Uterus (tissue), 2 donors: ENCODE measurements around the gene DTNBP1.

Experiments
- POLR2A ChIP-seq, 2 donors: fragments of 450-650 bp; IDR thresholded peaks; one replicate each; pipeline ENCODE4 v1.6.1; 2016; ENCODE audit warnings: antibody characterized with exemption in 2 of 2, mild to moderate bottlenecking in 1 of 2, moderate library complexity in 1 of 2
- TF ChIP-seq, protein P1 (sequence below), 4 experiments: fragments of 200-600 bp in 2 of 4; fragments of 450-650 bp in 2 of 4; sonication (generic) in 2 of 4; IDR thresholded peaks; one replicate each; pipeline ENCODE4 v1.5.1; 2016 to 2019; ENCODE audit warnings: antibody characterized with exemption in 4 of 4, mild to moderate bottlenecking in 2 of 4, moderate library complexity in 1 of 4

DNA sequence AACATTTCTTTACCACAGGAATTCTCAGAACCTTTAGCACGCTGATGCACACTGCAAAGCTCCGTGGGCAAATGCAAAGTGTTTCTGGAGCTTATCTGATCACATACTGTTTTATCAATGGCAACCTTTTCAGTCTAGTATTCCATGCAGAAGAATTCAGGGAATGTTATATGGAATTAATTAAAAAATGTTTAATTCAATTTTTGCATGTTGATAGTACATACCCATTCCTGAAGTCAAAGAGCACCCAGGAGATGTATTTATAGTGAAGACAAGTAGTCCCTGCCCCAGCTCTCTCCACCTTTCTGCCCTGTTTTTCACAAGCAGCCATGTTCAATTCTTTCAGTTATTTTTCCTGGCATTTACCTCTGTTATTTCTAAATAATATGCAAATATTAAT, 55.2 kb downstream of the DTNBP1 start:
- TF ChIP-seq, protein P1, sequence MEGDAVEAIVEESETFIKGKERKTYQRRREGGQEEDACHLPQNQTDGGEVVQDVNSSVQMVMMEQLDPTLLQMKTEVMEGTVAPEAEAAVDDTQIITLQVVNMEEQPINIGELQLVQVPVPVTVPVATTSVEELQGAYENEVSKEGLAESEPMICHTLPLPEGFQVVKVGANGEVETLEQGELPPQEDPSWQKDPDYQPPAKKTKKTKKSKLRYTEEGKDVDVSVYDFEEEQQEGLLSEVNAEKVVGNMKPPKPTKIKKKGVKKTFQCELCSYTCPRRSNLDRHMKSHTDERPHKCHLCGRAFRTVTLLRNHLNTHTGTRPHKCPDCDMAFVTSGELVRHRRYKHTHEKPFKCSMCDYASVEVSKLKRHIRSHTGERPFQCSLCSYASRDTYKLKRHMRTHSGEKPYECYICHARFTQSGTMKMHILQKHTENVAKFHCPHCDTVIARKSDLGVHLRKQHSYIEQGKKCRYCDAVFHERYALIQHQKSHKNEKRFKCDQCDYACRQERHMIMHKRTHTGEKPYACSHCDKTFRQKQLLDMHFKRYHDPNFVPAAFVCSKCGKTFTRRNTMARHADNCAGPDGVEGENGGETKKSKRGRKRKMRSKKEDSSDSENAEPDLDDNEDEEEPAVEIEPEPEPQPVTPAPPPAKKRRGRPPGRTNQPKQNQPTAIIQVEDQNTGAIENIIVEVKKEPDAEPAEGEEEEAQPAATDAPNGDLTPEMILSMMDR (IDR thresholded peaks at IDR 0.05) = no peak
- no peak for TF ChIP-seq POLR2A (IDR thresholded peaks at IDR 0.05)
